ENCODE data around the gene PROB1.

The PROB1 gene

DNA sequence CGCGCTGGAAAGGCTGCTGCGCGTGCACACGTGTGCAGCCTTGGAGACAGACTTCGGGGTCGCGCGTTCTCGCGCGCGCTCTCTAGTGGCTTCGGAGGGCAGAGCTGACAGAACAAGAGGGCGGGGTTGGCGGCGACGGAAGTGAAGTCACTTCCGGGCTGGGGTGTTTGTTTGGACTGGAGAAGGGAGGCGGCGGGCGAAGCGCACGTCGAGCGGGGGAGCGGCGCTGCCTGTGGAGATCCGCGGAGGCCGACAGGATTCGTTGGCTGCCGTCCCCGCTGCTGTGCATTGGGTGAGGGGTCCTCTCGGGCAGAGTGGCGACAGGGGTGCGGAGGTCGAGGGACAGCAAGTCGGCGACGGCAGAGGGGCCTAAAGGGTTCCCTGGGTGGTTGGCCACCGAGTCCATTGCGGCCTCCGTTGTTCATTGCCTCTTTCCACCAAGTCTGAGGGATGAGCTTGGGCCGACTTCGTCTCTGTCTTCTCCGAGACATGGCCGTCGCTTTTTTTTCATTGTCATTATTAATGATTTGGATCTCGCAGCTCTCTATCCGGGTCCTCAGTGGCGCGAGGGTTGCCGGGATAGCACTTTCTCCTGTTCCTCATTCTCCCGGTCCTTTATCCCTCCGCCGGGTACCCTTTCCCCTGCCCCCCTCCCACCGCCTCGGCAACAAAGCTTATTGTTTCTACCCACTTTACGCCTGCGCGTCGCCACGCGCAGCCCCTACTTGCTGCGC is 53.0 kb downstream of the PROB1 start, which contains the start of gene PAIP2:
Gene PAIP2, plus strand, starts transcription at position 166 of the 734 bp plus-strand sequence. CDS start 21,931 bp downstream, outside the sequence.
- in situ Hi-C loops (cut with MboI; ENCODE audit: low sequenced_read_pairs): no loop called here

GRCh38 chr5:139341187-139341688 is 53.7 kb downstream of the PROB1 start:
- in situ Hi-C loops (cut with MboI; ENCODE audit: low sequenced_read_pairs): no loop called here

Data from hTERT RPE-1 (cell line).